Ishikawa (cell line): ENCODE data around the gene DYNLT5.

Experiments
- NFIC ChIP-seq: IDR thresholded peaks from 2 replicates; pipeline ENCODE4 v1.6.1; 2012
- RAD21 ChIP-seq: IDR thresholded peaks from 2 replicates; pipeline ENCODE4 v1.6.1; 2012; ENCODE audit warnings: low read depth
- TAF1 ChIP-seq: IDR thresholded peaks from 2 replicates; pipeline ENCODE4 v1.6.1; 2012; ENCODE audit warnings: low read depth, mild to moderate bottlenecking
- TCF12 ChIP-seq: IDR thresholded peaks from 2 replicates; pipeline ENCODE4 v1.6.1; 2012; ENCODE audit warnings: low read depth
- YY1 ChIP-seq: IDR thresholded peaks from 2 replicates; pipeline ENCODE4 v1.6.1; 2012; ENCODE audit warnings: low read depth
- TF ChIP-seq, protein P1 (sequence below): IDR thresholded peaks from 2 replicates; pipeline ENCODE4 v1.6.1; 2012
- TF ChIP-seq, protein P2 (sequence below): IDR thresholded peaks from 2 replicates; pipeline ENCODE4 v1.6.1; 2012

- no peak for TF ChIP-seq RAD21
- no peak for TF ChIP-seq YY1
- TF ChIP-seq, protein P1, sequence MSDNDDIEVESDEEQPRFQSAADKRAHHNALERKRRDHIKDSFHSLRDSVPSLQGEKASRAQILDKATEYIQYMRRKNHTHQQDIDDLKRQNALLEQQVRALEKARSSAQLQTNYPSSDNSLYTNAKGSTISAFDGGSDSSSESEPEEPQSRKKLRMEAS: no peak
- TF ChIP-seq, protein P2, sequence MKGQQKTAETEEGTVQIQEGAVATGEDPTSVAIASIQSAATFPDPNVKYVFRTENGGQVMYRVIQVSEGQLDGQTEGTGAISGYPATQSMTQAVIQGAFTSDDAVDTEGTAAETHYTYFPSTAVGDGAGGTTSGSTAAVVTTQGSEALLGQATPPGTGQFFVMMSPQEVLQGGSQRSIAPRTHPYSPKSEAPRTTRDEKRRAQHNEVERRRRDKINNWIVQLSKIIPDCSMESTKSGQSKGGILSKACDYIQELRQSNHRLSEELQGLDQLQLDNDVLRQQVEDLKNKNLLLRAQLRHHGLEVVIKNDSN: no peak
- TF ChIP-seq TCF12: no peak
- no peak for TF ChIP-seq NFIC
- TF ChIP-seq TAF1: no peak
These were observed 28.3 kb upstream of the DYNLT5 start for GRCh38 chr1:66723985-66724384.
